SK-N-MC (cell line): ENCODE measurements around the gene DUSP11.

ENCODE experiments used
- EZH2 ChIP-seq: fragments of 200-600 bp; sonication (generic); IDR thresholded peaks from one replicate; pipeline ENCODE4 v1.6.1; 2017; ENCODE audit warnings: antibody characterized with exemption
- POLR2AphosphoS5 ChIP-seq: IDR thresholded peaks from 2 replicates; pipeline ENCODE4 v1.6.1; 2012; ENCODE audit warnings: mild to moderate bottlenecking, low read depth, low read length, borderline replicate concordance

- TF ChIP-seq POLR2AphosphoS5, result no peak
- TF ChIP-seq EZH2, result no peak
Measured at GRCh38 chr2:73776869-73777519, 2.9 kb downstream of the DUSP11 start.
